Measurements from ENCODE around the gene FAM193A.
"Not testable (repeated sequence)": the region's sequence is repeated elsewhere in the genome, so short reads cannot be mapped to it uniquely, and the experiment has no call there.

The FAM193A gene

DNA sequence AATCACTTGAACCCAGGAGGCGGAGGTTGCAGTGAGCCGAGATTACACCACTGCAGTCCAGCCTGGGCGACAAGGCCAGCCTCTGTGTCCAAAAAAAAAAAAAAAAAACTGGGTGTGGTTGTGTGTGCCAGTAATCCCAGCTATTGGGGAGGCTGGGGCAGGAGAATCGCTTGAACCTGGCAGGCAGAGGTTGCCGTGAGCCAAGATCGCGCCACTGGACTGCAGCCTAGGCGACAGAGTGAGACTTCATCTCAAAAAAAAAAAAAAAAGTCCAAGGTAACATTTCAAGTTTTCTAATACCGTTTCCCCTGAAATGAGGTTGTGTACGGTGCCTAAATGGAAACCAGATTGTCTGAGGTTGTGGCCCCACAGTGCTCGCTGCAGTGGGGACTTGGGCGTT is 35.6 kb downstream of the FAM193A start:
- no peak for DNase-seq

DNA sequence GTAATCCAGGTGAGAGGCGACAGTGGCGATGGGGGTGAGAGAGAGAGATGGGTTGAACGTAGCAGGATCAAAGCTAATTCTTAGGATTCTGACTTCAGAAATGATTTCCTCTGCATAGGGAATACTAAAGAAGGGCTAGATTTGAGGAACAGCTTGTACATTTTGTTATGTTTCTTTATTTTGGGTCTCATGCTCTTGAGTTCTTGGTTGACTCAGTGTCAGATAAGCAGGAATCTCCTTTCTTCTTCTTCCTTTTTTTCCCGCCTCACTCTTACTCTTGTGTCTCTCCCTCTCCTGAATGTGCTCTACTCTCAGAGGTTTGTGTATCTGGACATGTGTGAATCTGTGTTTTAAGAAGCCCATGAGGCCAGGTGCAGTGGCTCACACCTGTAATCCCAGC is 36.4 kb downstream of the FAM193A start:
- DNase-seq = no peak

DNA sequence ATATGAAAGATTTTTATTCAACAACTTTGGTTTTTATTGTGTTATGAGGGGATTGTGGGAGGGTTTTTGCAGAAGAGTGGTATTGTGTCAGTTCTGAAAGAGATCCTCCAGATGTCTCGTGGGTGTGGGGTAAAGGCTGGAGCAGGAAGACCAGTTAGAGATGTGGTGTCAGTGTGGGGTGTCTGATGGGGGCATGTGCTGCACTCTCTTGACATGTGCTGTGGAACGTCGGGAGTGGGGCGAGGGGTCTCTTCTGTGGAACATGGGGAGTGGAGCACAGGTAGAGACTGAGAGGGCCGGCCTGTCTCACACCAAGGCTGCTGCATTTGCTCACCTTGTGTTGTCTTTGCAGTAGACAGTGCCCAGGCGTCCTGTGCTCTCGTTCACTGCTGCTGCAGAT is 37.6 kb downstream of the FAM193A start:
- DNase-seq = no peak

GRCh38 chr4:2574863-2575262 is 38.4 kb downstream of the FAM193A start:
- DNase-seq = no peak

DNA sequence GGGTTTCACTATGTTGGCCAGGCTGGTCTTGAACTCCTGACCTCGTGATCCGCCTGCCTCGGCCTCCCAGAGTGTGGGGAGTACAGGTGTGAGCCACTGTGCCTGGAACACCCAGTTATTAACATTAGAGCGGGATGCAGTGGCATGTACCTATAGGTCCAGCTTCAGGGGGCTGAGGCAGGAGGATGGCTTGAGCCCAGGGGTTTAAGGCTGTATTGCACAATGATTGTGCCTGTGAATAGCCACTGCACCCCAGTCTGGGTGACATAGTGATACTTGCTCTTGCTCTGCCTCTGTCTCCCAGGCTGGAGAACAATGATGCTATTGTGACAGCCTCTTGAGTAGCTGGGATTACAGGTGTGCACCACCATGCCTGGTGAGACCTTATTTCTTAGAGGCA is 39.8 kb downstream of the FAM193A start:
- DNase-seq = no peak

DNA sequence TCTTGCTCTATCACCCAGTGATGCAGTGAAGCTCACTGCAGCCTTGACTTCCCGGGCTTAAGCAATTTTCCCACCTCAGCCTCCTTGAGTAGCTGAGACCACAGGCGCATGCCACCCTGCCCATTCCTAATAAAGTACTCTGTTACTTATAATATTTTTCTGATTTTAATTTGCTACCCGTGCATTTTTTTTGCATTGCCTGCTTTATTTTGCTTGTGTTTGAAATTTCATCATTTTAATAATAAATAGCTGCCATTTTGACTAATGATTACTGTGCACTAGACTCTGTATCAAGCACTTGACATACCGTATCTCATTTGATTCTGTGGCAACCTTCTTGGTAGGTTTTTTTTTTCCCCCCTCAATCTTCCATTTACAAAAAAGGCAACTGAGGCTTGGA is 41.7 kb downstream of the FAM193A start:
- DNase-seq = no peak

DNA sequence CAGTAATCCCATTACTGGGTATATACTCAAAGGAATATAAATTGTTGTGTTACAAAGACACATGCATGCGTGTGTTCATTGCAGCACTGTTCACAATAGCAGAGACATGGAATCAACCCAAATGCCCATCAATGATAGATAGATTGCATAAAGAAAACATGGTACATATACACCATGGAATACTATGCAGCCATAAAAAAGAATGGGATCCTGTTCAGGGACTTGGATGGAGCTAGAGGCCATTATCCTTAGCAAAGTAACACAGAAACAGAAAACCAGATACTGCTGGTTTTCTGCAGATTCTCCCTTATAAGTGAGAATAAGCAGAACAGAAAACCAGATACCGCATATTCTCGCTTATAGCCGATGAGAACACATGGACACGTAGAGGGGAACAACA is 43.5 kb downstream of the FAM193A start:
- no peak for DNase-seq

DNA sequence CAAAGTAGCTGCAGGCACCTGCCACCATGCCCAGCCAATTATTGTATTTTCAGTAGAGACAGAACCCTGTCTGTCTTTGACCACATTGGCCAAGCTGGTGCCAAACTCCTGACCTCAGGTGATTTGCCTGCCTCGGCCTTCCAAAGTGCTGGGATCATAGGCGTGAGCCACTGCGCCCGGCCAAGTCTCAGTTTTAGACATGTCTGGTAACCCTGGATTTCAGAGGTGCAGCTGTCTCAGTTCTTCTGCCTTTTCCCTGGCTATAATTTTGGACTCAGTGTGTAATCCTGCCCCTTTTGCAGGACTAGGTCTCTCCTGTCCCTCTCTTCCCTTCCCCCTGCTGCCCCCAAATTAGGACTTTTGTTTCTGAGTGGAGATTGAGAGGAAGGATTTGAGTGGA is 46.6 kb downstream of the FAM193A start:
- no peak for DNase-seq

- peak in 1 of 58 donors; percentile 14 for DNase-seq
Observed at GRCh38 chr4:2583517-2583916, 47.1 kb downstream of the FAM193A start.

DNA sequence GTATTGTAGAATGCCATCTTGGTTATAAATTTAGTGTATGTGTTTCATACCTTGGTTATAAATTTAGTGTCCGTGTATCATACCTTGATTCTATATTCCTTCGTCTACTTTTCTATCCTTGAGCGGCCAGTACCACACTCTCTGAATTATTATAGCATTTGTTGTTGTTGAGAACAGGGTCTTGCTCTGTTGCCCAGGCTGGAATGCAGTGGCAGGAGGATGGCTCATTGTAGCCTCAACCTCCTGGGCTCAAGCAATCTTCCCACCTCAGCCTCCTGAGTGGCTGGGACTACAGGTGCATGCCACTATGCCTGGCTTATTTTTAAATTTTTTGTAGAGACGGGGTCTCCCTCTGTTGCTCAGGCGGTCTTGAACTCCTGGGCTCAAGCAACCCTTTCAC is 50.1 kb downstream of the FAM193A start:
- no peak for DNase-seq

- DNase-seq = no peak
Observed at GRCh38 chr4:2587213-2587823, 50.9 kb downstream of the FAM193A start.

DNA sequence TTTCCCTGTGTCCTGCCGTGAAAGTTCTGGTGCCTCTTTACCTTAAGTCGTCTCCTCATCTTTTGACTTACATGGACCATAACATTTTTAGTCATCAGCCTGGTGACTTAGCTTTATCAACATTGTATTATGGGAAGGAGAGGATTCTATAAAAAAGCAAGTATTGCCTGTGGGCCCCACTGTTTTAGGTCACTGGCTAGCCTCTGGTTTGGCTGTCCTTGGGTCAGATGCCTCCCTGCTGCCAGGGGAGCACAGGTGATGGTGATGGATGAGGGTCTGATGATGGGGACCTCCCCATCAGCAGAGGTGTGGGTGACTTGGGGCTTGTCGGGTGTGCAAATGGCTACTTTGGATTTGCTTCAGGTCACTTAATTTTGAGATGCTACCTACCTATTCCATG is 51.8 kb downstream of the FAM193A start:
- no peak for DNase-seq

DNA sequence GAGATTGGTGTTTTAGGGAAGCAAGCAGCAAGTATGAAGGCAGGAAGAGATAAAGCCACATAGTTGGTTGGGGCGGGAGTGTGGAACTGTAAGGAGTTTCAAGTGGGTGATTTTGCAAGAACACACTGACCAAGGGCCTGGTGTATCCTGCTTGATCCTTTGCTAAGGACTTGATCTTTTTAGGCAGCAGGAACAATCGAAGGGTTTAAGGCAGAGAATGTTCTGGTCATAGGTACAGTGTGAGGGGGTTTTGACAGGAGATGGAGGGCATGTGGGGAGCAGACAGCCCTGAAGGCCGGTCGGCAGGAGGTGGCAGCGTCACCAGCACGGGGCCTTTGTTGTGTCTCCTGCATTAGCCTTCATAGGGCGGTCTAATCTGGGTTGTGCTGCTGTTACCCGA is 54.7 kb downstream of the FAM193A start:
- DNase-seq = no peak

DNA sequence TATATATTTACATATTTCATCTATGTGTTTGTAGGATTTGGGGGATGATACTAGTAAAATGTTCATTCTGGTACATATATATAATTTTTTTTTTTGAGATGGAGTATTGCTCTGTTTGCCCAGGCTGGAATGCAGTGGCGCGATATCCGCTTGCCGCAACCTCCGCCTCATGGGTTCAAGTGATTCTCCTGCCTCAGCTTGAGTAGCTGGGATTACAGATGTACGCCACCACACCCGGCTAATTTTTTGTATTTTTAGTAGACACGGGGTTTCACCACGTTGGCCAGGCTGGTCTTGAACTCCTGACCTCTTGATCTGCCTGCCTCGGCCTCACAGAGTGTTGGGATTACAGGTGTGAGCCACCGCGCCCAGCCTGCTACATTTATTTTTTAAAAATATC is 55.6 kb downstream of the FAM193A start:
- DNase-seq = not testable (repeated sequence)

DNA sequence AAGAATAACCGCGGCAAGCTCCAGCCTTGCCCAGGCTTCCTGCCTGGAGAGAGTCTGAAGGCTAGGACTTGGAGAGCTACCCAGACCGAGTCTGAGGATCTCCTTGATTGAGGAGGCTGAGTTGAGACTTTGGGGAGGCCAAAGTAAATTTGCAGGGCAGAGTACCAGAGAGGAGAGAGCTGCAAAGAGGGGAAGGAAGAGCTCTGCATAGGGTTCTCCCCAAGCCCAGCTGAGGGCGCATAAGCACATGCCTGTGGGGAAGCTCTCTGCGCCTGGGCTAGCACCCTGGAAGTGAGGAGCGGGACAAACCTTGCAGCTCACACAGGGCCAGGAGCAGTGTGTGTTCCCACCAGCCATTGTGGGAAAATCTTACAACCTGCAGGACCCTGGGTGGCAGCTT is 56.1 kb downstream of the FAM193A start:
- DNase-seq = no peak

DNA sequence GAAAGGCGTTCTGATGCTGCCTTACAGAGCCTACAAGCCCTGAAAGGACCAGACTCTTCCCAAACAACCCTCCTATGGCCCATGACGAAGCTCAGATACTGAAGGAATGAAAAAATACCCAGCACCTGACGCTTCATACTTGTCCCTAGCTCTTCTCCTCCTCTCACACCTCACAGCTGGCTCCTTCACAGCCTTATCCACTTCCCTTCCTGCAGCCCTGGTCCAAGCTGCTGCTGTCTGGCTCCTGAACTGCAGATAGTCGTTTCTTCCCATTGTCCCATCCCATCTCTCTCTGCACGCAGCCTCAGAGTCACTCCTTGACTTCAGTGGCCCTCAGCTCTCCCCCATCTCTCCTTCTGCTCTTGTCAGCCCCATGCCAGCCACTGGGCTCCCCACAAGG is 56.6 kb downstream of the FAM193A start:
- DNase-seq = no peak

DNA sequence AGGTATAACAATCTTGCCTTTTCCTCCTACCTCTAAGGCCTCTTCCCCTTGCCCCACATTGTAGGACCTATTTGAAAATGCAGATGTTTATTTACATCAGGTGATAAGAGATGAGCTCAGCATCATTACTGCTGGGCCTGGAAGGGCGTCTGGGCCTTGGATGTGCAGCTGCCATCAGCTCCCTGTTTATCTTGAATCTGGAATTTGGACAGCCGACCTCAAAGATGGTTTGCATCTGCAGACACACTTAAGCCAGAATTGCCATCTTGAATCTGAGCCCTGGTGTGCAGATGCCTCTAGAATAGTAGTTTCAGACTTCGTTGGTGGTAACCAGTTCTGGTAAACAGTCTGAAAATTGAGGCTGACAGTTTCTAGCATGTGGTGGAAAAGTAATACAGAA is 59.0 kb downstream of the FAM193A start:
- no peak for DNase-seq

DNA sequence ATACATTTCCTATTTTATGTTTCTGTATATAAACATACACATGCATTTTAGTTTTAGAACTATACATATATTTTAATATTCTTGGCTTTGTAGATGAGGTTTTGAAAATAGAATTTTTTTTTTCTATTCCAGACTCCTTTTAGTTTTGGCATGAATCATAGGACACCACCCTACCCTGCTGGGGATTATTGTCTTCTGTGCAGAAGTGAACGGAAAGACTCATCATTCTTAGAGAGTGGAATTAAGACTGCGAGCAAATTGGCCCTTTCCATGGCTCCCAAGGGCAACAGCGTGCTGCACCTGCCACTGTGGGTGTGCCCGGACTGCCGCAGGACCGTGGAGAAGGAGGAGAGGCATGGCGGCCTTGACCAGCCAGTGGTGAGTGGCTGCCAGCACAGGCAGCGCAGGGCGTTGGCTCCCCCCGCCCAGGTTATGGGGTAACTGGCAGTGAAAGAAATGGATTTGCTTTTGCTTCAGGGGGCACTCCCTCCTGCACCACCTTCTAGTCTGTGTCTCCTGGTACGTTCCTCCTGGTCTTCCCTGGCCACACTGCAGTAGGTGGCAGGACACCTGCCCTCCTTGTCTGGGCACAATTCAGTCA is 59.6 kb downstream of the FAM193A start:
- DNase-seq = no peak

DNA sequence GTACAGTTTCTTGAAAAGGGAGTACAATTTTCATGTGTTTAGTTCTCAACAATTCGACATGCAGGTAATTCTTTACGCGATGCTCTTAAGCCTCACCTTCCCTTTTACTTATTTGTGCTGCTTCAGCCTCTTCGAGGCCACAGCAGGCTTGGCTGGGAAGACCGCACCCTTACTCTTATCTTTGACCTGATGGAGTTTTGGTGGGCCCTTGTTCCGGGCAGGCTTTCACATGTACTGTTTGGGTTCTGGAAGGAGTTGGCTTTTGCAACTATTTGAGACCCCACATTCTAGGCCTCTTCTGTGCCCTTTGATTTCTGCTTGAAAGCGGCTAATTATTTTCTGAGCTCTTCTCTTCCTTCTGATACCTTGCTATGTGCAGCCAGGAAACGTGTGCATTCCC is 60.2 kb downstream of the FAM193A start:
- no peak for DNase-seq

DNA sequence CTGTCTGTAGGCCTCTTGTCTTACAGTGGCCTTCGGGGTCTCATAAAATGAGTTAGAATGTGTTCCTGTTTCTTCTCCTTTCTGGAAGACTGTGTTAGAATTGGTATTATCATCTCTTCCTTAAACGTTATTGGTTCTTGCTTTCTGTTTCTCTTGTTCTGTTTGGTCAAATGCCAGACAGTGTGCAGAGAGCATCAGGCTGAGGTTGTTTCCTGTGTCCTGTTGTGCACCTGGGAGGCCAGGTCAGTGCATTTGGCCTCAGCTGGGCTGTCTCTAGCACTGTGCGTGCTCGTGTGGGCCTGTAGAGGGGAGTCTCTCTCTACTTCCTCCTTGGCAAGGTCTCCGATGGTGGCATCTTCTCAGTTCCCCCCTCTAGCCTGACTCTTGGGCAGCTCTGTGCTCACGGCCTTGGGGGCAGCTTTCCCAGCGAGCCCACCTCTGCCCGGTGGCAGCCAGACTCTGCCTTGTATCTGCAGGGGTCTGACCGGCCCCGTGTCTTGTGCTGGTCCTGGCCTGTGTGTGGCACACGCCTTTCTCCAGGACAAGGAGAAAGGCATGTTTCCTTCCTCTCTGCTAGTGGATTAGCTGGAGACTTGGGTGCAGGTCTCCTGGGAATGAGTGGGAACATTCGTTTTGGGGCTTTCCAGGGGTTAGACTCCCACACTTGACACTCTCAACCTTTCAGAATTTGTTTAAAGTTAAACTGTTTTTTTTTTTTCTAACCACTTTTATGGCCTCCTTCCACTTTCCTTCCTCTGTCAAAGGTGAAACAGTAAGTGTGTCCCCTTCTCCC is 62.3 kb downstream of the FAM193A start:
- DNase-seq = peak in 1 of 58 donors; percentile 8

- no peak for DNase-seq
Observed at GRCh38 chr4:2599304-2599654, 62.8 kb downstream of the FAM193A start.

GRCh38 chr4:2600878-2601277 is 64.4 kb downstream of the FAM193A start:
- no peak for DNase-seq

DNA sequence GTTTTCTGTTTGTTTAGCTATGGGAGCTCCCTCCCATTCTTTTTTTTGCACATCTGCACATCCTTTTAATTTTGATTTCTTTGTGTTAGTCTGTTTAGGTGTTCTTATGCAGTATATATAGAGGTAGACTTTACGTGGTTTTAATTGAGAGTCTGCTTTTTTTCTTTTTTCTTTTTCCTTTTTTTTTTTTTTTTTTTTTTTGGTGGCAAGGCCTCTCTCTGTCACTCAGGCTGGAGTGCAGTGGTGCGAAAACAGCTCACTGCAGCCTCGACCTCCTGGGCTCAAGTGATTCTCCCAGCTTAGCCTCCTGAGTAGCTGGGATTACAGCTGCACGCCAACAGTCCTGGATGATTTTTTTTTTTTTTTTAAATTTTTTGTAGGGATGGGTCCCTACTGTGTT is 68.2 kb downstream of the FAM193A start:
- no peak for DNase-seq

All from anterior cingulate cortex (tissue), 58 donors.